ENCODE data around the gene UBB.

GRCh38 chr17:16374146-16374938 is 6.5 kb upstream of the UBB start:
- TF ChIP-seq, protein P1, sequence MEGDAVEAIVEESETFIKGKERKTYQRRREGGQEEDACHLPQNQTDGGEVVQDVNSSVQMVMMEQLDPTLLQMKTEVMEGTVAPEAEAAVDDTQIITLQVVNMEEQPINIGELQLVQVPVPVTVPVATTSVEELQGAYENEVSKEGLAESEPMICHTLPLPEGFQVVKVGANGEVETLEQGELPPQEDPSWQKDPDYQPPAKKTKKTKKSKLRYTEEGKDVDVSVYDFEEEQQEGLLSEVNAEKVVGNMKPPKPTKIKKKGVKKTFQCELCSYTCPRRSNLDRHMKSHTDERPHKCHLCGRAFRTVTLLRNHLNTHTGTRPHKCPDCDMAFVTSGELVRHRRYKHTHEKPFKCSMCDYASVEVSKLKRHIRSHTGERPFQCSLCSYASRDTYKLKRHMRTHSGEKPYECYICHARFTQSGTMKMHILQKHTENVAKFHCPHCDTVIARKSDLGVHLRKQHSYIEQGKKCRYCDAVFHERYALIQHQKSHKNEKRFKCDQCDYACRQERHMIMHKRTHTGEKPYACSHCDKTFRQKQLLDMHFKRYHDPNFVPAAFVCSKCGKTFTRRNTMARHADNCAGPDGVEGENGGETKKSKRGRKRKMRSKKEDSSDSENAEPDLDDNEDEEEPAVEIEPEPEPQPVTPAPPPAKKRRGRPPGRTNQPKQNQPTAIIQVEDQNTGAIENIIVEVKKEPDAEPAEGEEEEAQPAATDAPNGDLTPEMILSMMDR (conservative IDR thresholded peaks at IDR 0.05; ENCODE audit: low read depth, low read length): no peak
- no peak for TF ChIP-seq FOS (IDR thresholded peaks at IDR 0.05; ENCODE audit: low read depth, low read length)
- no peak for TF ChIP-seq POLR2A (IDR thresholded peaks at IDR 0.05; ENCODE audit: low read depth, low read length)
- TF ChIP-seq MAFK (IDR thresholded peaks at IDR 0.05; ENCODE audit: low read depth, low read length): no peak
- peak; percentile 76 for TF ChIP-seq CEBPB (IDR thresholded peaks at IDR 0.05; ENCODE audit: low read depth, low read length)
- no peak for TF ChIP-seq RFX5 (IDR thresholded peaks at IDR 0.05; ENCODE audit: low read depth, low read length)
